WERI-Rb-1 (cell line): ENCODE measurements around the gene C10orf71.

Experiments used
- DNase-seq: peaks from one replicate; pipeline ENCODE4 v3.0.0-alpha.2; 2020
- H3K27ac ChIP-seq: fragments of 250-450 bp; sonication (Bioruptor Pico); 2 replicates; pipeline ENCODE4 v1.5.1; 2020; ENCODE audit warnings: mild to moderate bottlenecking, moderate library complexity
- H3K27me3 ChIP-seq: fragments of 250-450 bp; sonication (Bioruptor Pico); 2 replicates; pipeline ENCODE4 v1.5.1; 2021; ENCODE audit warnings: mild to moderate bottlenecking, low read depth, moderate library complexity; ENCODE audit not compliant: insufficient read depth, severe bottlenecking
- H3K36me3 ChIP-seq: fragments of 250-450 bp; sonication (Bioruptor Pico); 2 replicates; pipeline ENCODE4 v1.5.1; 2020; ENCODE audit warnings: mild to moderate bottlenecking, moderate library complexity
- H3K4me3 ChIP-seq: 2 replicates; pipeline ENCODE4 v1.5.1; 2011; ENCODE audit warnings: low read depth, mild to moderate bottlenecking, control low read depth, low read length
- H3K9me3 ChIP-seq: fragments of 250-450 bp; sonication (Bioruptor Pico); 2 replicates; pipeline ENCODE4 v1.5.1; 2021; ENCODE audit warnings: mild to moderate bottlenecking, moderate library complexity; ENCODE audit not compliant: severe bottlenecking
- CTCF ChIP-seq: IDR thresholded peaks from 2 replicates; pipeline ENCODE4 v1.5.1; 2011; ENCODE audit warnings: low read depth, mild to moderate bottlenecking, control low read depth, inconsistent platforms, low read length

C10orf71 gene

DNA sequence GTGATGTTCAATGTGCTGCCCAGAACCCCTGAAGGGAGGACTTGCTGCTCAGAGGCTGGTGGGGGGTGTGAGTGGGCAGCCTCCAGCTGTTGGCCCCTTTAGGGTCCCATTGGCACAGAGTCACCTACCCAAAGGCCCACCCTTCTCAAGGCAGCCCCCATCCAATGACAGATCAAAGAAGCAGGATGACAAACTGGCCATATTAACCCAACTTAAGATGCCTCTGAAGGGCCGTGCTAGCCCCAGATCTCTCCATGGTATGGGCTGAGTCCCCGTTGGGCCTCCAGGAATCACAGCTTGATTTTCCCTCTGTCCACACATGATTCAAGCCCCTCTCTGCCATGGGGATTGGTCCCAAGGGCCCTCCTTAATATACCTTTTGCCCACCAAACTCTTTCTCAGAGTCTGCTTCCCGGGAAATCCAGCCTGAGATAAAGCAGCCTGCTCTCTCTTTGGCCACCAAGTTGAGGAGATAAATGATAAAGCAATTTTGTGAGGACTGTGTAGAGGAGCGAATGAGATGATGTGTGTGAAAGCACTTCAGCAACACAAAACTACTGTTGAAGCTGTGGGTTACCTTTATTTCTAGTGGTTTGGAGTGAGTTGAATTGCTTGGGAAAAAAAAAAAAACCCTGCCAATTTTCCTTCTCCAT, 38.2 kb upstream of the C10orf71 start:
- H3K36me3 ChIP-seq = no peaks in the 10 kb centered on the region
- DNase-seq = no peak
- no peak overlapping the region for H3K27ac ChIP-seq
- no peak overlapping the region for H3K4me3 ChIP-seq
- H3K9me3 ChIP-seq = no peaks in the 10 kb centered on the region
- H3K27me3 ChIP-seq = no peaks in the 10 kb centered on the region
- no peak for TF ChIP-seq CTCF

GRCh38 chr10:49263591-49263990, 35.4 kb upstream of the C10orf71 start:
- no peak overlapping the region for H3K4me3 ChIP-seq
- H3K36me3 ChIP-seq = no peaks in the 10 kb centered on the region
- H3K9me3 ChIP-seq = no peaks in the 10 kb centered on the region
- no peak overlapping the region for H3K27ac ChIP-seq
- no peak for DNase-seq
- no peaks in the 10 kb centered on the region for H3K27me3 ChIP-seq
- TF ChIP-seq CTCF = no peak

- DNase-seq = no peak
- Histone ChIP-seq H3K4me3 (no peak overlapping the region), H3K27ac (no peak overlapping the region), H3K27me3 (no peaks in the 10 kb centered on the region), H3K36me3 (no peaks in the 10 kb centered on the region), H3K9me3 (no peaks in the 10 kb centered on the region)
- TF ChIP-seq CTCF = no peak
Observed at GRCh38 chr10:49264177-49264677, 34.7 kb upstream of the C10orf71 start.

DNA sequence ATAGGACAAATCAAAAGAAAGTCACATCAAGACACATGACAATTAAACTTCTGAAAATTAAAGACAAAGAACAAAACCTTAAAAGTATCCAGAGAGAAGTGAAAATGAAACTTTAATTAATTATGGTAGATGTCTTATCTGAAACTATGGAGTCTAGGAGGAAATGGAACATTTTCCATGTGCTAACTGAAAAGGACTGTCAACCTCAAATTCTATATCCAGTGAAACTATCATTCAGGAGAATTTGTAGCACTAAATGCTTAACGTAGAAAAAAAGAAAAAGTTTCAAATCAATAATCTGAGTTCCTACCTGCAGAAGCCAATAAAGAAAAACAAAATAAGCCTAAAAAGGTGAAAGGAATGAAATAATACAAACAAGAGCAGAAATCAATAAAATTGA, 33.1 kb upstream of the C10orf71 start:
- H3K9me3 ChIP-seq = no peaks in the 10 kb centered on the region
- H3K27me3 ChIP-seq = no peaks in the 10 kb centered on the region
- no peak overlapping the region for H3K27ac ChIP-seq
- DNase-seq = no peak
- no peaks in the 10 kb centered on the region for H3K36me3 ChIP-seq
- no peak overlapping the region for H3K4me3 ChIP-seq
- TF ChIP-seq CTCF = no peak

DNA sequence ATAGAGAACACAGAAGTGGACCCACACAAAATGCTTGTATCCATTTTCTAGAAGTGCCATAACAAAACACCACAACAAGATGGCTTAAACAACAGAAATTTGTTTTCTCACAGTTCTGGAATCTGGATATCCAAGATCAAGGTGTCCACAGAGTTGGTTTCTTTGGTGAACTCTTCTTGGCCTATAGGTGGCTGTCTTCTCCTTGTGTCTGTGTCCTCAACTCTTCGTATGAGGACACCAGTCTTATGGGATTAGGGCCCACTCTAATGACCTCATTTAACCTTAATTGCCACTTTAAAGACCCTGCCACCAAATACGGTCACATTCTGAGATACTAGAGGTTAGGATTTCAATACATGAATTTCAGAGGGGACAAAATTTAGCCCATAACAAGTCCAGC, 30.8 kb upstream of the C10orf71 start:
- no peaks in the 10 kb centered on the region for H3K9me3 ChIP-seq
- H3K27ac ChIP-seq = no peak overlapping the region
- no peak for DNase-seq
- no peaks in the 10 kb centered on the region for H3K36me3 ChIP-seq
- H3K27me3 ChIP-seq = no peaks in the 10 kb centered on the region
- TF ChIP-seq CTCF = no peak
- no peak overlapping the region for H3K4me3 ChIP-seq

- H3K27me3 ChIP-seq = peaks cover 5% of the 10 kb centered on the region
- H3K9me3 ChIP-seq = no peaks in the 10 kb centered on the region
- DNase-seq = no peak
- no peaks in the 10 kb centered on the region for H3K36me3 ChIP-seq
- no peak overlapping the region for H3K4me3 ChIP-seq
- TF ChIP-seq CTCF = no peak
- no peak overlapping the region for H3K27ac ChIP-seq
Observed at GRCh38 chr10:49269523-49269922, 29.4 kb upstream of the C10orf71 start.
